Thymus (tissue), 11 donors: ENCODE measurements around the gene SLC16A2. TPM values are rescaled to one million over a fixed set of nuclear protein-coding genes. Genes with fewer than 3 reads are reported as not detected.
"Not testable (repeated sequence)": the region's sequence is repeated elsewhere in the genome, so short reads cannot be mapped to it uniquely, and the experiment has no call there.

Source experiments
- DNase-seq, 9 donors: peaks; one replicate each; pipeline ENCODE4 v3.0.0-alpha.2; 2013; ENCODE audit warnings: low spot score in 9 of 9, low read depth in 6 of 9, missing footprints in 1 of 9
- H3K27ac ChIP-seq, 2 donors: one replicate each; pipeline ENCODE4 v1.5.1; 2013; ENCODE audit warnings: control low read depth in 1 of 2, low read depth in 1 of 2, low read length in 1 of 2, mild to moderate bottlenecking in 1 of 2, moderate library complexity in 1 of 2
- H3K27me3 ChIP-seq, 2 donors: one replicate each; pipeline ENCODE4 v1.5.1; 2013; ENCODE audit warnings: low read length in 1 of 2; ENCODE audit not compliant: control insufficient read depth in 2 of 2, insufficient read depth in 1 of 2
- H3K36me3 ChIP-seq, 2 donors: one replicate each; pipeline ENCODE4 v1.5.1; 2013; ENCODE audit warnings: low read length in 1 of 2, mild to moderate bottlenecking in 1 of 2, moderate library complexity in 1 of 2; ENCODE audit not compliant: control insufficient read depth in 2 of 2, insufficient read depth in 2 of 2
- H3K4me1 ChIP-seq, 2 donors: one replicate each; pipeline ENCODE4 v1.5.1; 2013; ENCODE audit warnings: low read length in 2 of 2; ENCODE audit not compliant: control insufficient read depth in 2 of 2, insufficient read depth in 2 of 2
- H3K4me3 ChIP-seq, 2 donors: one replicate each; pipeline ENCODE4 v1.5.1; 2013; ENCODE audit warnings: low read length in 2 of 2, control low read depth in 1 of 2, mild to moderate bottlenecking in 1 of 2
- H3K9me3 ChIP-seq, 2 donors: one replicate each; pipeline ENCODE4 v1.5.1; 2013; ENCODE audit warnings: low read length in 1 of 2, mild to moderate bottlenecking in 1 of 2; ENCODE audit not compliant: control insufficient read depth in 2 of 2, insufficient read depth in 1 of 2
- WGBS: extraction: QIAGEN DNeasy Blood & Tissue Kit; methylation state at CpG from one replicate; pipeline ENCODE4 v1.1.7; 2013; 5-methylcytosine and 5-hydroxymethylcytosine counted together
- polyA plus RNA-seq: library from polyadenylated mRNA; stranded (reverse); fragments of 200-250 nt; gene quantifications from one replicate; pipeline ENCODE4 v1.2.3, GENCODE V29; 2013
- total RNA-seq: library from RNA; stranded (reverse); fragments of 120-200 nt; gene quantifications from one replicate; pipeline ENCODE4 v1.2.4, GENCODE V29; 2013
- donor health status: healthy.

The SLC16A2 gene
- total and polyA plus RNA-seq, 2 donors, result 0.85 to 2.4 TPM

GRCh38 chrX:74506317-74507115, 85.2 kb downstream of the SLC16A2 start:
- Histone ChIP-seq H3K4me1 (no peaks in the 10 kb centered on the region), H3K36me3 (no peaks in the 10 kb centered on the region), H3K27ac (no peak overlapping the region), H3K9me3 (no peaks in the 10 kb centered on the region), H3K27me3 (no peaks in the 10 kb centered on the region), H3K4me3 (no peak overlapping the region)
- DNase-seq, result no peak
- WGBS, result 97% methylated on average over 8 of the region's 8 CpGs

- Histone ChIP-seq H3K4me3 (no peak overlapping the region), H3K27ac (no peak overlapping the region), H3K9me3 (no peaks in the 10 kb centered on the region), H3K27me3 (no peaks in the 10 kb centered on the region), H3K36me3 (no peaks in the 10 kb centered on the region), H3K4me1 (no peaks in the 10 kb centered on the region)
- DNase-seq, result no peak
- WGBS, result 99% methylated on average over 4 of the region's 4 CpGs
These were observed 85.9 kb downstream of the SLC16A2 start for GRCh38 chrX:74507191-74507590.

GRCh38 chrX:74509989-74510388, 88.7 kb downstream of the SLC16A2 start:
- H3K27me3 ChIP-seq, result no peaks in the 10 kb centered on the region
- H3K36me3 ChIP-seq, result no peaks in the 10 kb centered on the region
- H3K4me3 ChIP-seq, result no peak overlapping the region
- no peak for DNase-seq
- no peaks in the 10 kb centered on the region for H3K9me3 ChIP-seq
- H3K4me1 ChIP-seq, result no peaks in the 10 kb centered on the region
- H3K27ac ChIP-seq, result no peak overlapping the region

DNA sequence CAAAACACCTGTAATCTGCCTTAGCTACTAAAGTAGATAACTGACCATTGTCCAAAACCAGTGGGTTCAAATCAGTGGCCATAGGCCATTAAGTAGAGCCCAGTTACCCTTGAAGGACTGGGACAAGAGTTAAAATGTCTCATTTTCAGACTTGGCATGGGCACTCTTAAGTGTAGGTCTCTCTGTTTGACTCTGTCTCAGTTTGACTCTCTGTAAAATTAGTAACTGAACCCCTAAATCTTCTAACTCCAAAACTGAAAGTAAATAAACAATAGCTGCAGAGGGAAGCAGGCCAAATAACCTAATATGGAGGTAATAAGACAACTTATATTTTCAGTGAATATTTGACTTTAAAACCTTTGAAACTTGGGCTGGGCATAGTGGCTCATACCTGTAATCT, 89.1 kb downstream of the SLC16A2 start:
- DNase-seq, result no peak
- H3K27me3 ChIP-seq, result no peaks in the 10 kb centered on the region
- H3K4me1 ChIP-seq, result no peaks in the 10 kb centered on the region
- H3K9me3 ChIP-seq, result no peaks in the 10 kb centered on the region
- H3K4me3 ChIP-seq, result no peak overlapping the region
- H3K36me3 ChIP-seq, result no peaks in the 10 kb centered on the region
- no peak overlapping the region for H3K27ac ChIP-seq

DNA sequence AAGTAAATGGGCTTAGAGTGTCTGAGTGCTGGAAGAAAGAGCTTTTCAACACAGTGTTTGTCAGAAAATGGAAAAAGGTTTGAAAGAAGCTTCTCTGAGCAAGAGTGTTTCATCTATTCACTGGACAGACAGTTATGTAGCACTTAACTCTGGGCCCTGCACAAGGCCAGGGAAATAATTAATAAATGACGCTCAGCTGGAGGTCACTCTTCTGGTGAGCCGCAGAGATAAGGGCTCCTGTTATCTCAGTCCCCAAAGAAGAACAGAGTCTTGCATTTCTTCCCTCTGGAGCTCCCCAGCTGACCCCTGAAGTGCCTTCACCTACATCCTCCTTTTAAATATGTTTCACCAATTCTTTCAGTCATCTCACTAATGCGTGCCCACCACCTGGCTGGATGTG, 90.4 kb downstream of the SLC16A2 start:
- no peaks in the 10 kb centered on the region for H3K4me1 ChIP-seq
- H3K27me3 ChIP-seq, result no peaks in the 10 kb centered on the region
- no peaks in the 10 kb centered on the region for H3K36me3 ChIP-seq
- no peak overlapping the region for H3K4me3 ChIP-seq
- H3K27ac ChIP-seq, result no peak overlapping the region
- H3K9me3 ChIP-seq, result no peaks in the 10 kb centered on the region
- no peak for DNase-seq
- 98% methylated on average over 3 of the region's 3 CpGs for WGBS

GRCh38 chrX:74514384-74514783, 93.1 kb downstream of the SLC16A2 start:
- DNase-seq, result no peak
- WGBS, result 66% methylated on average over 2 of the region's 2 CpGs
- no peaks in the 10 kb centered on the region for H3K36me3 ChIP-seq

DNA sequence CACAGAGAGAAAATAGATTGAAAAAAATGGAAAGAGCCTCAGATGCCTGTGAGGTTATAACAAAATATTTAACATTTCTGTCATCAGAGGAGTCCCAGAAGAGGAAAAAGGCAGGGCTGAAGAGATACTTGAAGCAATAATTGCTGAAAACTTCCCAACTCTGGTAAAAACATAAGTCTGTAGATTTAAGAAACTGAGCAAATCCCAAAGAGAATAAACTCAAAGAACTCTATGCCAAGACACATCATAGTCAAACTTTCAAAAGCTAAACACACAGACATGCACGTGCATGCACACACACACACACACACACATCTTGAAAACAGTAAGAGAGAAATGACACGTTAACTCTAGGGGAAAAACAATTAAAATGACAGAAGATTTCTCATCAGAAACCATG, 94.1 kb downstream of the SLC16A2 start:
- Histone ChIP-seq H3K27ac (no peak overlapping the region), H3K9me3 (no peaks in the 10 kb centered on the region), H3K4me3 (no peak overlapping the region), H3K4me1 (no peaks in the 10 kb centered on the region), H3K27me3 (no peaks in the 10 kb centered on the region), H3K36me3 (no peaks in the 10 kb centered on the region)
- 92% methylated on average over 2 of the region's 2 CpGs for WGBS
- DNase-seq, result no peak

More at GRCh38 chrX:74514384-74514783, 93.1 kb downstream of the SLC16A2 start:
- no peaks in the 10 kb centered on the region for H3K27me3 ChIP-seq
- no peaks in the 10 kb centered on the region for H3K9me3 ChIP-seq
- H3K4me1 ChIP-seq, result no peaks in the 10 kb centered on the region
- H3K27ac ChIP-seq, result no peak overlapping the region
- H3K4me3 ChIP-seq, result no peak overlapping the region

DNA sequence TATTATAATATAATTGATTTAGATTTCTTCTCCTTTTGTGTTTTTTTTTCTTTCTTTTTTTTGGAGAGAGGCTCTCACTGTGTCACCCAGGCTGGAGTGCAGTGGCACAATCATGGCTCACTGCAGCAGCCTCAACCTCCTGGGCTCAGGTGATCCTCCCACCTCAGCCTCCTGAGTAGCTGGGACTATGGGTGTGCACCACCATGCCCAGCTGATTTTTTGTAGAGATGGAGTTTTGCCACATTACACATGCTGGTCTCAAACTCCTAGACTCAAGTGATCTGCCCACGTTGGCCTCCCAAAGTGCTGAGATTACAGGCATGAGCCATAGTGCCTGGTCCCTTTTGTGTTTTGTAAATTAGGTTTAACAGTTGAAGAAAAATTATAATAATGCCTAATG, 94.7 kb downstream of the SLC16A2 start:
- H3K9me3 ChIP-seq, H3K27me3 ChIP-seq, H3K4me3 ChIP-seq, H3K36me3 ChIP-seq, DNase-seq, H3K4me1 ChIP-seq, H3K27ac ChIP-seq: not testable (repeated sequence)
- WGBS, result 97% methylated on average over 1 of the region's 1 CpG

DNA sequence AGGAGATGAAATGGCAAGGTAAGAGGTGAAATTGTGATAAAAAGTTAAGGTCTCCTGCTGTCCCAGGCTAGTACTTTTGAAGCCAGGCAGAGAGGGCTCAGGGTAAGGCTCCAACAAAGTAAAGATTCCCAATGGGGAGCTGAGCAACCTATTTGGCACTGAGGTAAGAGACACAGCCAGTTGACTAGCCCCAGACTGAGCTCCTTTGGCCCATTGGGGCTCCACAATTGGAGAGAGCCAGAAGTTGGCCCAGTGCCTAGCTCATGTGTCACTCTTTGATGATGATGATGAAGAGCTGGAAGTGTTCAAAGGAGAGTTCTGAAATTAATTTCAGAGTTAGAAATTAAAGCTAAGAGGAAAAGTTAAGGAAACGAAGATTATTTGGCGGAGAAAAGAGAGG, 98.6 kb downstream of the SLC16A2 start:
- H3K9me3 ChIP-seq, result no peaks in the 10 kb centered on the region
- H3K27ac ChIP-seq, result no peak overlapping the region
- H3K27me3 ChIP-seq, result no peaks in the 10 kb centered on the region
- H3K36me3 ChIP-seq, result no peaks in the 10 kb centered on the region
- H3K4me3 ChIP-seq, result no peak overlapping the region
- WGBS, result 100% methylated on average over 2 of the region's 2 CpGs
- H3K4me1 ChIP-seq, result no peaks in the 10 kb centered on the region
- DNase-seq, result no peak
